Measurements from ENCODE around the gene AP2A1. TPM values are rescaled to one million over a fixed set of nuclear protein-coding genes. Genes with fewer than 3 reads are reported as not detected.

Gene AP2A1
- total RNA-seq, 1 experiment from 2014 or later = 72.1 TPM

DNA sequence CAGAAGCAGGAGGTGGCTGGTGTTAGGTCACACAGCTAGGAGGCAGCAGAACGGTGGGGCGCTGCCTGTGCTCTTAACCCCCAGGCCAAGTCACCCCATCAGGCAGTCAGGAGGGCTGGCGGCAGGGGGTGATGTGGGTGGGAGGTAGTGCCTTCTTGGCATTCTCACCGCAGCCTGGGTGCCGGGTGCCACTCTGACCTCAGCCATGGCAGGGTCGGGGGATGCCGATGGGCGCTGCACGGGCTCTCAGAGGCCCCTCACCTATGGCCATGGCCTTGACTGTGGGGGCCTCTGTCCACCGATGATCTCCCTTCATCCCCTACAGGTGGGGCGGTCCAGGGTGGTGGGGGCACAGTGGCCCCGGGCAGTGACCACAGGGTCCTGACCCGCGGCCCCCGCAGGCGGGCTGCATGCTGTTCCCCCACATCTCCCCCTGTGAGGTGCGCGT lies 89.8 kb downstream of the AP2A1 start:
- H3K4me3 ChIP-seq (ENCODE audit: low read depth in 2 of 2, low read length in 2 of 2) = no peak overlapping the region
- no peaks in the 10 kb centered on the region for H3K27me3 ChIP-seq (ENCODE audit: control insufficient read depth, insufficient read depth, low read length)
- ATAC-seq = no peak
- POLR2A ChIA-PET = no interaction called here
- H3K9me3 ChIP-seq (ENCODE audit: control insufficient read depth, insufficient read depth, low read depth, low read length) = no peaks in the 10 kb centered on the region
- TF ChIP-seq, protein P1, sequence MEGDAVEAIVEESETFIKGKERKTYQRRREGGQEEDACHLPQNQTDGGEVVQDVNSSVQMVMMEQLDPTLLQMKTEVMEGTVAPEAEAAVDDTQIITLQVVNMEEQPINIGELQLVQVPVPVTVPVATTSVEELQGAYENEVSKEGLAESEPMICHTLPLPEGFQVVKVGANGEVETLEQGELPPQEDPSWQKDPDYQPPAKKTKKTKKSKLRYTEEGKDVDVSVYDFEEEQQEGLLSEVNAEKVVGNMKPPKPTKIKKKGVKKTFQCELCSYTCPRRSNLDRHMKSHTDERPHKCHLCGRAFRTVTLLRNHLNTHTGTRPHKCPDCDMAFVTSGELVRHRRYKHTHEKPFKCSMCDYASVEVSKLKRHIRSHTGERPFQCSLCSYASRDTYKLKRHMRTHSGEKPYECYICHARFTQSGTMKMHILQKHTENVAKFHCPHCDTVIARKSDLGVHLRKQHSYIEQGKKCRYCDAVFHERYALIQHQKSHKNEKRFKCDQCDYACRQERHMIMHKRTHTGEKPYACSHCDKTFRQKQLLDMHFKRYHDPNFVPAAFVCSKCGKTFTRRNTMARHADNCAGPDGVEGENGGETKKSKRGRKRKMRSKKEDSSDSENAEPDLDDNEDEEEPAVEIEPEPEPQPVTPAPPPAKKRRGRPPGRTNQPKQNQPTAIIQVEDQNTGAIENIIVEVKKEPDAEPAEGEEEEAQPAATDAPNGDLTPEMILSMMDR (IDR thresholded peaks at IDR 0.05) = no peak
- TF ChIP-seq POLR2AphosphoS5 (IDR thresholded peaks at IDR 0.05; ENCODE audit: low read depth, low read length) = no peak
- BruUV-seq (replicated peaks) = no TSS peak
- DNase-seq (ENCODE audit: low read depth, low spot score) = no peak
- H3K36me3 ChIP-seq (ENCODE audit: control insufficient read depth, insufficient read depth, low read length) = no peaks in the 10 kb centered on the region
- in situ Hi-C loops (cut with HindIII; ENCODE audit: low pct_unique_long_range_greater_than_20kb, low sequenced_read_pairs) (no loop called here), intact Hi-C loops (cut with micrococcal nuclease; ENCODE audit: unreplicated experiment) (no loop called here)
- no peak overlapping the region for H3K27ac ChIP-seq (ENCODE audit: low read length)
- H3K4me1 ChIP-seq (ENCODE audit: control insufficient read depth, insufficient read depth, low read length) = peaks cover 43% of the 10 kb centered on the region
- CTCF ChIA-PET = no interaction called here

Small RNAs within 50 kb of the gene (microRNA-seq; reads per million reads assigned to microRNA genes)
- gene MIR4749 (ENCODE audit: unreplicated experiment) (3.5 reads per million, percentile 5 among the genes with 10 or more reads in this experiment), gene MIR6799 (ENCODE audit: unreplicated experiment) (1.3 reads per million), gene MIR6800 (ENCODE audit: unreplicated experiment) (not detected)

Other genes starting within 250 kb of the AP2A1 start
- gene RCN3, start 239.0 kb upstream of the AP2A1 start, total RNA-seq (2021; ENCODE audit: unreplicated experiment) = 3.0 TPM
- gene NOSIP, start 186.4 kb upstream of the AP2A1 start, total RNA-seq (2021; ENCODE audit: unreplicated experiment) = 66.1 TPM
- gene PRRG2, start 185.7 kb upstream of the AP2A1 start, total RNA-seq (2021; ENCODE audit: unreplicated experiment) = 0.64 TPM
- gene PRR12, start 175.8 kb upstream of the AP2A1 start, total RNA-seq (2021; ENCODE audit: unreplicated experiment) = 22.9 TPM
- 64.4 TPM for gene RRAS, start 126.9 kb upstream of the AP2A1 start, total RNA-seq (2021; ENCODE audit: unreplicated experiment)
- gene SCAF1, start 124.8 kb upstream of the AP2A1 start, total RNA-seq (2021; ENCODE audit: unreplicated experiment) = 77.4 TPM
- 109 TPM for gene IRF3, start 101.1 kb upstream of the AP2A1 start, total RNA-seq (2021; ENCODE audit: unreplicated experiment)
- gene BCL2L12, start 101.1 kb upstream of the AP2A1 start, total RNA-seq (2021; ENCODE audit: unreplicated experiment) = 69.6 TPM
- gene PRMT1, start 89.7 kb upstream of the AP2A1 start, total RNA-seq (2021; ENCODE audit: unreplicated experiment) = 219 TPM
- gene ADM5, start 77.4 kb upstream of the AP2A1 start, total RNA-seq (2021; ENCODE audit: unreplicated experiment) = 4.7 TPM
- 0.23 TPM for gene CPT1C, start 75.9 kb upstream of the AP2A1 start, total RNA-seq (2021; ENCODE audit: unreplicated experiment)
- gene TSKS, start 3.7 kb upstream of the AP2A1 start, total RNA-seq (2021; ENCODE audit: unreplicated experiment) = not detected
- gene FUZ, start 46.3 kb downstream of the AP2A1 start, total RNA-seq (2021; ENCODE audit: unreplicated experiment) = 13.9 TPM
- gene MED25, start 51.3 kb downstream of the AP2A1 start, total RNA-seq (2021; ENCODE audit: unreplicated experiment) = 52.4 TPM
- gene PTOV1, start 84.2 kb downstream of the AP2A1 start, total RNA-seq (2021; ENCODE audit: unreplicated experiment) = 114 TPM
- gene PNKP, start 100.6 kb downstream of the AP2A1 start, total RNA-seq (2021; ENCODE audit: unreplicated experiment) = 76.7 TPM
- 92.8 TPM for gene AKT1S1, start 110.4 kb downstream of the AP2A1 start, total RNA-seq (2021; ENCODE audit: unreplicated experiment)
- gene TBC1D17, start 110.7 kb downstream of the AP2A1 start, total RNA-seq (2021; ENCODE audit: unreplicated experiment) = 43.2 TPM
- 1.5 TPM for gene IL4I1, start 129.9 kb downstream of the AP2A1 start, total RNA-seq (2021; ENCODE audit: unreplicated experiment)
- 104 TPM for gene ATF5, start 162.2 kb downstream of the AP2A1 start, total RNA-seq (2021; ENCODE audit: unreplicated experiment)
- 54.6 TPM for gene NUP62, start 162.5 kb downstream of the AP2A1 start, total RNA-seq (2021; ENCODE audit: unreplicated experiment)
- not detected for gene SIGLEC11, start 194.2 kb downstream of the AP2A1 start, total RNA-seq (2021; ENCODE audit: unreplicated experiment)

Measured in Panc1 (cell line).